GM12892 (cell line): ENCODE data around the gene KIFC3.
"Not testable (repeated sequence)": the region's sequence is repeated elsewhere in the genome, so short reads cannot be mapped to it uniquely, and the experiment has no call there.

ENCODE experiments used
- POLR2A ChIP-seq: IDR thresholded peaks from 2 replicates; pipeline ENCODE4 v1.6.1; 2011; ENCODE audit warnings: low read depth, low read length, control low read depth
- POLR2AphosphoS5 ChIP-seq: IDR thresholded peaks from 2 replicates; pipeline ENCODE4 v1.6.1; 2011; ENCODE audit warnings: low read depth, low read length, control low read depth

- not testable (repeated sequence) for TF ChIP-seq POLR2AphosphoS5, POLR2A
Observed at GRCh38 chr16:57846931-57847330, 44.6 kb upstream of the KIFC3 start.
